ENCODE measurements around the gene FLRT2. TPM values are rescaled to one million over a fixed set of nuclear protein-coding genes. Genes with fewer than 3 reads are reported as not detected.

The FLRT2 gene
- total and polyA plus RNA-seq, 3 donors from 2014 or later = 20.1 to 134 (median 34.4) TPM

DNA sequence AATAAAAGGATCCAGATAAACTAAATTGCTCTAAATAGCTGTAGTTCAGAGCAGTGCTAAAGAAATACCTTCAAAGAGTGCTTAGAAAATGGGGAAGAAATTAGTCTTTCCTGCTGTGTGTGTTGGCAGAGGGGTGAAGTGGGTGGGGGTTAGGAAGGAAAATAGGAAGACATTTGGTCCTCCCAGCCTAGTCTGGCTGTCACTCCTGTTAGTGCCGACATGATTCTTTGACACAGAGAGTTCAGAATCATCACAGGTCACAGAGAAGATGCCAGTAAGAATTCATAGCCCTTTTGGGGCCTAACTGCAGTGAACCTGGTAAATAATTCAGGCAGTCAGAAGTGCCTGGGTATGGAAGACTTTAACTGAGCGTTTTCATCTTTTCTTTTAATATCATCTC is 74.8 kb downstream of the FLRT2 start:
- peaks cover 3% of the 10 kb centered on the region for H3K4me1 ChIP-seq
- no peak for DNase-seq
- H3K27me3 ChIP-seq = no peaks in the 10 kb centered on the region
- no peak overlapping the region for H3K4me3 ChIP-seq
- TF ChIP-seq POLR2A (IDR thresholded peaks at IDR 0.05) = no peak
- TF ChIP-seq, protein P1, sequence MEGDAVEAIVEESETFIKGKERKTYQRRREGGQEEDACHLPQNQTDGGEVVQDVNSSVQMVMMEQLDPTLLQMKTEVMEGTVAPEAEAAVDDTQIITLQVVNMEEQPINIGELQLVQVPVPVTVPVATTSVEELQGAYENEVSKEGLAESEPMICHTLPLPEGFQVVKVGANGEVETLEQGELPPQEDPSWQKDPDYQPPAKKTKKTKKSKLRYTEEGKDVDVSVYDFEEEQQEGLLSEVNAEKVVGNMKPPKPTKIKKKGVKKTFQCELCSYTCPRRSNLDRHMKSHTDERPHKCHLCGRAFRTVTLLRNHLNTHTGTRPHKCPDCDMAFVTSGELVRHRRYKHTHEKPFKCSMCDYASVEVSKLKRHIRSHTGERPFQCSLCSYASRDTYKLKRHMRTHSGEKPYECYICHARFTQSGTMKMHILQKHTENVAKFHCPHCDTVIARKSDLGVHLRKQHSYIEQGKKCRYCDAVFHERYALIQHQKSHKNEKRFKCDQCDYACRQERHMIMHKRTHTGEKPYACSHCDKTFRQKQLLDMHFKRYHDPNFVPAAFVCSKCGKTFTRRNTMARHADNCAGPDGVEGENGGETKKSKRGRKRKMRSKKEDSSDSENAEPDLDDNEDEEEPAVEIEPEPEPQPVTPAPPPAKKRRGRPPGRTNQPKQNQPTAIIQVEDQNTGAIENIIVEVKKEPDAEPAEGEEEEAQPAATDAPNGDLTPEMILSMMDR (IDR thresholded peaks at IDR 0.05) = no peak
- no peaks in the 10 kb centered on the region for H3K36me3 ChIP-seq (ENCODE audit: low read depth, missing control alignments)
- no peaks in the 10 kb centered on the region for H3K9me3 ChIP-seq
- intact Hi-C loops (cut with DNase I; ENCODE audit: low total_unique reads) = no loop called here
- no peak overlapping the region for H3K27ac ChIP-seq
- WGBS, 2 donors = 24 to 35% methylated on average over 2 of the region's 2 CpGs

DNA sequence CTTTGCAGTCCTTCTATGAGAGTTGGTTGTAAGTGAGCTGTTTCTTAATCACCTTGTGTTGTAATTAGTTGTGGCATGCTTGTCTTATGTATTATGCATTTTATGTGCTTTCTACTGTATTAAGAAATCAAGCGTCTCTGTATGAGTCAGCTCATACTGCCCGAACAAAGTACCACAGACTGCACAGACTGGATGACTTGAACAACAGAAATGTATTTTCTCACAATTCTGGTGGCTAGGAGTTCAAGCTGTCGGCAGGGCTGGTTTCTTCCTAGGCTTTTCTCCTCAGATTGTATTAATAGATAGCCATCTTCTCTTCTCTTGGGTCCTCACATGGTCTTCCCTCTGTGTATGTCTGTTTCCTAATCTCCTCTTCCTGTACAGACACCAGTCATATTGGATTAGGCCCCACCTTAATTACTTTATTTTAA is 77.7 kb downstream of the FLRT2 start:
- WGBS, 2 donors = 75% methylated on average over 3 of the region's 3 CpGs

DNA sequence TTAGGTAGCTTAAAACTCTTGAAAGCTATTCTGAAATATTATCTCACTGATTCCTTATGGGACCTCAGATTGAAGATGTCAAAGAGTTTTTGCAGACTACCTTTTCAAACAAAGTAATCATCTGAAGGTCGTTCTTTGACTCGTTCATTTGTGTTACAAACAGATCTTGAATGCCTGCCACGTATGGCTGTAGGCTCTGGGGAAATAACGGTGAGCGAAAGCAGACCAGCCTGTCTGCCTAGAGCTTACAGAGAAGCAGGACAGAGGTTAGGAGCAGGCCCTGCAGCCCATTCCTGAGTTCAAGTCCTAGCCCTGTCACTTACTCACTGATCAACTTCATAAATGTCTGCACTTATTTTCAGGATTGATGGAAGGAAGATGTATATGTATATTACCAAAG is 83.6 kb downstream of the FLRT2 start:
- H3K4me1 ChIP-seq = no peaks in the 10 kb centered on the region
- intact Hi-C loops (cut with DNase I; ENCODE audit: low total_unique reads) = no loop called here
- H3K4me3 ChIP-seq = no peak overlapping the region
- TF ChIP-seq POLR2A (IDR thresholded peaks at IDR 0.05) = no peak
- TF ChIP-seq, protein P1 (IDR thresholded peaks at IDR 0.05) = no peak
- no peaks in the 10 kb centered on the region for H3K27me3 ChIP-seq
- 60 to 61% methylated on average over 5 of the region's 5 CpGs for WGBS, 2 donors
- H3K27ac ChIP-seq = no peak overlapping the region
- H3K36me3 ChIP-seq (ENCODE audit: low read depth, missing control alignments) = no peaks in the 10 kb centered on the region
- no peak for DNase-seq
- H3K9me3 ChIP-seq = no peaks in the 10 kb centered on the region

More for the DNA sequence above, 77.7 kb downstream of the FLRT2 start:
- Histone ChIP-seq H3K27ac (no peak overlapping the region), H3K4me1 (no peaks in the 10 kb centered on the region), H3K36me3 (ENCODE audit: low read depth, missing control alignments) (no peaks in the 10 kb centered on the region), H3K27me3 (no peaks in the 10 kb centered on the region), H3K9me3 (no peaks in the 10 kb centered on the region), H3K4me3 (no peak overlapping the region)
- intact Hi-C loops (cut with DNase I; ENCODE audit: low total_unique reads) = no loop called here
- no peak for TF ChIP-seq POLR2A (IDR thresholded peaks at IDR 0.05)
- TF ChIP-seq, protein P1 (IDR thresholded peaks at IDR 0.05) = no peak
- DNase-seq = no peak

DNA sequence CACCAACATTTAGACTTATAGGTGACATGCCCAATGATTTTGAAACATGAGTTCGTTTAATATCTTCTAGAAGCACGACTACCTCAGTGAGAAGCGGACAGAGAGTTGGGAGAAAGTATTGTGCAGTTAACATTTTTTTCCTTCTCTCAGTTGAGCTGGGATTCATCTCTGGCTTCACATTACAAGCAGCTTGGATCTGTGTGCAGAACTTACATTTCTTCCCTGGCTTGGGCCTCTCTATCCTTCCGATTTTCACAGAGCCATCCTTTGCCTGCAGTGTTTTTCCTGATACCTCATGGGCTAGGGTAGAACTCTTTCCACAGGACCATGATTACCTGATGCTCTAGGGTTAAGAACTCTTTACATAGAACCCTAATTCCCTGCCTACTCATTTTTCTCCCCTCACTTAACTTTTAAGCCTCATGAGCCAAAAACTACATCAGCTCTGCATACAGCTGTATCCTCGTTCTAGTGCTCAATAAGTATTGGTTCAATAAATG is 86.5 kb downstream of the FLRT2 start:
- intact Hi-C loops (cut with DNase I; ENCODE audit: low total_unique reads) = no loop called here
- H3K36me3 ChIP-seq (ENCODE audit: low read depth, missing control alignments) = no peaks in the 10 kb centered on the region
- TF ChIP-seq, protein P1 (IDR thresholded peaks at IDR 0.05) = no peak
- no peak for TF ChIP-seq POLR2A (IDR thresholded peaks at IDR 0.05)
- no peak overlapping the region for H3K27ac ChIP-seq
- no peak for DNase-seq
- WGBS, 2 donors = 69 to 71% methylated on average over 5 of the region's 5 CpGs
- H3K4me3 ChIP-seq = no peak overlapping the region
- H3K9me3 ChIP-seq = no peaks in the 10 kb centered on the region
- no peaks in the 10 kb centered on the region for H3K27me3 ChIP-seq
- no peaks in the 10 kb centered on the region for H3K4me1 ChIP-seq

DNA sequence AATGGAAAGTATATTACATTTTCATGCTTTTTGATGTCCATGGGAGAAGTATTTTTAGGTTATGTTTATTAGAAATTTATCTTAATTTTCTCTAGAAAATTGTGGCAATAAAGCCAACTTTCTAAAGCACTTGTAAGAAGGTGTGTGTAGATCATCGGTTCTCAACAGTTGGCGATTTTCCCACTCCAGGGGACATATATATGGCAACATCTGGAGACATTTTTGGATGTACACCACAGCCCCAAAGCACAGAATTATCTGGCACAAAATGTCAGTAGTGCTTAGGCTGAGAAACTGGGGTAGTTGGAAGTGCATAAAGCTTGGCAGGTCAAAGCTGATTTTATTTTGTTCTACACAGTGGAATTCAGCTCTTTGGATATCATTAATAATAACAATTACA is 86.9 kb downstream of the FLRT2 start:
- TF ChIP-seq, protein P1 (IDR thresholded peaks at IDR 0.05) = no peak
- no peak for TF ChIP-seq POLR2A (IDR thresholded peaks at IDR 0.05)
- no peak overlapping the region for H3K27ac ChIP-seq
- intact Hi-C loops (cut with DNase I; ENCODE audit: low total_unique reads) = no loop called here
- WGBS, 2 donors = 65 to 70% methylated on average over 2 of the region's 2 CpGs
- H3K9me3 ChIP-seq = no peaks in the 10 kb centered on the region
- H3K4me1 ChIP-seq = no peaks in the 10 kb centered on the region
- H3K27me3 ChIP-seq = no peaks in the 10 kb centered on the region
- no peaks in the 10 kb centered on the region for H3K36me3 ChIP-seq (ENCODE audit: low read depth, missing control alignments)
- H3K4me3 ChIP-seq = no peak overlapping the region
- DNase-seq = no peak
